HL-60 (cell line): ENCODE data around the gene EPN2.

Experiments used
- CTCF ChIP-seq: IDR thresholded peaks from one replicate; pipeline ENCODE4 v1.5.1; 2011; ENCODE audit warnings: low read length, control low read depth, inconsistent platforms; ENCODE audit not compliant: insufficient read depth
- GABPA ChIP-seq: IDR thresholded peaks from 2 replicates; pipeline ENCODE4 v1.6.1; 2012; ENCODE audit warnings: low read depth
- POLR2AphosphoS5 ChIP-seq: IDR thresholded peaks from 2 replicates; pipeline ENCODE4 v1.6.1; 2012; ENCODE audit warnings: low read depth
- TF ChIP-seq, protein P1 (sequence below): IDR thresholded peaks from 2 replicates; pipeline ENCODE4 v1.6.1; 2012; ENCODE audit warnings: low read depth; ENCODE audit not compliant: insufficient replicate concordance

- TF ChIP-seq CTCF = no peak
- TF ChIP-seq, protein P1, sequence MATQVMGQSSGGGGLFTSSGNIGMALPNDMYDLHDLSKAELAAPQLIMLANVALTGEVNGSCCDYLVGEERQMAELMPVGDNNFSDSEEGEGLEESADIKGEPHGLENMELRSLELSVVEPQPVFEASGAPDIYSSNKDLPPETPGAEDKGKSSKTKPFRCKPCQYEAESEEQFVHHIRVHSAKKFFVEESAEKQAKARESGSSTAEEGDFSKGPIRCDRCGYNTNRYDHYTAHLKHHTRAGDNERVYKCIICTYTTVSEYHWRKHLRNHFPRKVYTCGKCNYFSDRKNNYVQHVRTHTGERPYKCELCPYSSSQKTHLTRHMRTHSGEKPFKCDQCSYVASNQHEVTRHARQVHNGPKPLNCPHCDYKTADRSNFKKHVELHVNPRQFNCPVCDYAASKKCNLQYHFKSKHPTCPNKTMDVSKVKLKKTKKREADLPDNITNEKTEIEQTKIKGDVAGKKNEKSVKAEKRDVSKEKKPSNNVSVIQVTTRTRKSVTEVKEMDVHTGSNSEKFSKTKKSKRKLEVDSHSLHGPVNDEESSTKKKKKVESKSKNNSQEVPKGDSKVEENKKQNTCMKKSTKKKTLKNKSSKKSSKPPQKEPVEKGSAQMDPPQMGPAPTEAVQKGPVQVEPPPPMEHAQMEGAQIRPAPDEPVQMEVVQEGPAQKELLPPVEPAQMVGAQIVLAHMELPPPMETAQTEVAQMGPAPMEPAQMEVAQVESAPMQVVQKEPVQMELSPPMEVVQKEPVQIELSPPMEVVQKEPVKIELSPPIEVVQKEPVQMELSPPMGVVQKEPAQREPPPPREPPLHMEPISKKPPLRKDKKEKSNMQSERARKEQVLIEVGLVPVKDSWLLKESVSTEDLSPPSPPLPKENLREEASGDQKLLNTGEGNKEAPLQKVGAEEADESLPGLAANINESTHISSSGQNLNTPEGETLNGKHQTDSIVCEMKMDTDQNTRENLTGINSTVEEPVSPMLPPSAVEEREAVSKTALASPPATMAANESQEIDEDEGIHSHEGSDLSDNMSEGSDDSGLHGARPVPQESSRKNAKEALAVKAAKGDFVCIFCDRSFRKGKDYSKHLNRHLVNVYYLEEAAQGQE = no peak
- no peak for TF ChIP-seq POLR2AphosphoS5
- TF ChIP-seq GABPA = no peak
Observed at GRCh38 chr17:19260958-19261357, 23.8 kb downstream of the EPN2 start.
